ENCODE data around the gene PTPN6. TPM values are rescaled to one million over a fixed set of nuclear protein-coding genes. Genes with fewer than 3 reads are reported as not detected.

PTPN6 gene
- total RNA-seq, 1 donor from 2014 or later = 26.2 TPM

DNA sequence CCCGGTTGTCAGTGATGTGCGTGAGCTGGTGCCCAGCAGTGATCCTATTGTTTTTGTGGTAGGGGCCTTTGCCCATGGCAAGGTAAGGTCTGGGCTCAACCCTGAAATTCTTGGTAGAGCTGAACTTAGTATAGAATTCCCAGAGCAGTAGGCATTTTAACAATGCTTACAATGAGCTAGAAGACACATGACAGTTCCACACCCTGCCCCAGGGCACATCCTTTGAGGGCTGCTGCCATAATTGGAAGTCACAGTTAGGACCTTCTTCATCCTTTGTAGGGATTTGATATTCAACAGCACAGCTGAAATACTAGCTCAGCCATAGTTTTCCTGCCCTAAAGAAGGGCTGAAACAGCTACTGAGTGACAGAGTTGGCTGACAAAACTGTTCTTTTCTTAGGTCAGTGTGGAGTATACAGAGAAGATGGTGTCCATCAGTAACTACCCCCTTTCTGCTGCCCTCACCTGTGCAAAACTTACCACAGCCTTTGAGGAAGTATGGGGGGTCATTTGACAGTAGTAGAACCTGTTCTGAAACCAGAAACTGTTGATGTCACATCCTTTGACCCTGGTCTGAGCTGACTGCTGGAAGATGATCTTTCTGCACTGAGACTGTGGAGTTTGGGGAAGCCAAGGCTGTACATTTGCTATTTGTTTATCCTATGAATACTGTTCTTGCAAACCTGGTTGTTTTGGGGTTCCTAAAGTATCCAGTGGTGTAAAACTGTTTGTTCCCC lies 24.3 kb downstream of the PTPN6 start:
- Mint-ChIP-seq H3K27ac (no peak overlapping the region), H3K4me3 (no peak overlapping the region), H3K9me3 (no peaks in the 10 kb centered on the region), H3K4me1 (peaks cover 12% of the 10 kb centered on the region), H3K36me3 (peaks cover 21% of the 10 kb centered on the region), H3K27me3 (ENCODE audit: low read depth) (no peaks in the 10 kb centered on the region)
- TF ChIP-seq, protein P1, sequence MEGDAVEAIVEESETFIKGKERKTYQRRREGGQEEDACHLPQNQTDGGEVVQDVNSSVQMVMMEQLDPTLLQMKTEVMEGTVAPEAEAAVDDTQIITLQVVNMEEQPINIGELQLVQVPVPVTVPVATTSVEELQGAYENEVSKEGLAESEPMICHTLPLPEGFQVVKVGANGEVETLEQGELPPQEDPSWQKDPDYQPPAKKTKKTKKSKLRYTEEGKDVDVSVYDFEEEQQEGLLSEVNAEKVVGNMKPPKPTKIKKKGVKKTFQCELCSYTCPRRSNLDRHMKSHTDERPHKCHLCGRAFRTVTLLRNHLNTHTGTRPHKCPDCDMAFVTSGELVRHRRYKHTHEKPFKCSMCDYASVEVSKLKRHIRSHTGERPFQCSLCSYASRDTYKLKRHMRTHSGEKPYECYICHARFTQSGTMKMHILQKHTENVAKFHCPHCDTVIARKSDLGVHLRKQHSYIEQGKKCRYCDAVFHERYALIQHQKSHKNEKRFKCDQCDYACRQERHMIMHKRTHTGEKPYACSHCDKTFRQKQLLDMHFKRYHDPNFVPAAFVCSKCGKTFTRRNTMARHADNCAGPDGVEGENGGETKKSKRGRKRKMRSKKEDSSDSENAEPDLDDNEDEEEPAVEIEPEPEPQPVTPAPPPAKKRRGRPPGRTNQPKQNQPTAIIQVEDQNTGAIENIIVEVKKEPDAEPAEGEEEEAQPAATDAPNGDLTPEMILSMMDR (IDR thresholded peaks at IDR 0.05; ENCODE audit: unreplicated experiment) = no peak
- no peak for DNase-seq (ENCODE audit: low spot score in 2 of 2, unreplicated experiment in 2 of 2)

DNA sequence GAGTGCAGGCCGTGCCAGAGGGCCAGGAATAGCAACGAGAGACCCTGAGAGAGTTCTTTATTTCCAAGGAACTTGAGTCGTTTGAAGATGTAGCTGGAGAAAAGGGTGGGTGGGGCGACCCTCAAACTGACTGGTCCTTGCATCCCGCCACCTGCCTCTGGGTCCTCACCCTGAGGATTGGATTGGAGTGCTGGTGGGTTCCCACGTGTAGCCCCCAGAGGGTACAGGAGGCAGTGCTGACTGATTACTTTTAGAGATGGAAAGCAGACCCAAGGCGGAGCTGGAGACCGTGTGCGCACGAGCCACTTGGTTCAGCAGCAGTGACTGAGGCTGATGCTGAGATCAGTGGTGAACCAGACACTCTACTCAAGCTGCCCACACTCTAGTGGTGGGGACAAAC lies 26.5 kb downstream of the PTPN6 start:
- Mint-ChIP-seq H3K36me3 (peaks cover 24% of the 10 kb centered on the region), H3K9me3 (no peaks in the 10 kb centered on the region), H3K4me1 (no peaks in the 10 kb centered on the region), H3K4me3 (no peak overlapping the region), H3K27me3 (ENCODE audit: low read depth) (no peaks in the 10 kb centered on the region), H3K27ac (no peak overlapping the region)
- no peak for DNase-seq (ENCODE audit: low spot score in 2 of 2, unreplicated experiment in 2 of 2)
- TF ChIP-seq, protein P1 (IDR thresholded peaks at IDR 0.05; ENCODE audit: unreplicated experiment) = no peak

DNA sequence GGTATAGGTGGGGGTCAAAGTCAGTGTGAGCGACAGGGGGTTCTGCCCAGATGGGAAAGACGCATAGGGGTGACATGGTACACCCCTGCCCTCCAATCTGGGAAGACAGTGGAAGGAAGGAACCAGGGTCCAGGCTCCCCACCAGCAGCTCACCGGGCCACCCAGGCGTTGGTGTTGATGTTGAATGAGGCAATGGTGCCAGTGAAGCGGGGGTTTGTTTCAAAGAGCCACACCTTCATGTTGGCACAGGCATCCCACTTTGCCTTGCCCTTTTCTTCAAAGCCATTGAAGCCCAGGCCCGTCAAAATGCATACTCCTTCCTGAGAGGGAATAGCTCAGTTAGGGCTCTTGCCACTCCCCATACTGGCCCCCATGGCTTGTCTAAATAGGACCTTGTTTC lies 27.0 kb downstream of the PTPN6 start:
- Mint-ChIP-seq H3K27ac (no peak overlapping the region), H3K4me1 (no peaks in the 10 kb centered on the region), H3K36me3 (peaks cover 24% of the 10 kb centered on the region), H3K4me3 (no peak overlapping the region), H3K9me3 (no peaks in the 10 kb centered on the region), H3K27me3 (ENCODE audit: low read depth) (no peaks in the 10 kb centered on the region)
- DNase-seq (ENCODE audit: low spot score in 2 of 2, unreplicated experiment in 2 of 2) = no peak
- TF ChIP-seq, protein P1 (IDR thresholded peaks at IDR 0.05; ENCODE audit: unreplicated experiment) = no peak

DNA sequence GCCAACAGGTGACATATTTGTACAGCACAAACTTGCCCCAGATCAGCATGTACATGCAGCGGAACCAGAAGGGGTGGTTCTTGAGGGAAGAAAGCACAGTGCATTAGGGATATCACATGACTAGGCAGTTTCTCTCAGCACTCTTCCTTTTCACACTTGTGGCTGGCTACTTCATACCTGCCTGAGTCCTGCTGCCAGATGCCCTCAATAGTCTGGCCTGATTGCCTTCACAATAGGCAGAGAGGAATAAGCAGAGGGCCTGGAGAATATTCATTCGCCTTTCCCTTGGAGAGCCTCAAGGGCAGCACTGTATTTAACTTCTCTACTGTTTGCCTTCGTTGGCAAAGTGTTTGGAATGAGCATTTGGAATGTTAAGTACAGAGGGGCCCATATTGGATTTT lies 27.5 kb downstream of the PTPN6 start:
- Mint-ChIP-seq H3K27me3 (ENCODE audit: low read depth) (no peaks in the 10 kb centered on the region), H3K9me3 (no peaks in the 10 kb centered on the region), H3K4me3 (no peak overlapping the region), H3K4me1 (no peaks in the 10 kb centered on the region), H3K36me3 (peaks cover 24% of the 10 kb centered on the region), H3K27ac (no peak overlapping the region)
- DNase-seq (ENCODE audit: low spot score in 2 of 2, unreplicated experiment in 2 of 2) = no peak
- TF ChIP-seq, protein P1 (IDR thresholded peaks at IDR 0.05; ENCODE audit: unreplicated experiment) = no peak

DNA sequence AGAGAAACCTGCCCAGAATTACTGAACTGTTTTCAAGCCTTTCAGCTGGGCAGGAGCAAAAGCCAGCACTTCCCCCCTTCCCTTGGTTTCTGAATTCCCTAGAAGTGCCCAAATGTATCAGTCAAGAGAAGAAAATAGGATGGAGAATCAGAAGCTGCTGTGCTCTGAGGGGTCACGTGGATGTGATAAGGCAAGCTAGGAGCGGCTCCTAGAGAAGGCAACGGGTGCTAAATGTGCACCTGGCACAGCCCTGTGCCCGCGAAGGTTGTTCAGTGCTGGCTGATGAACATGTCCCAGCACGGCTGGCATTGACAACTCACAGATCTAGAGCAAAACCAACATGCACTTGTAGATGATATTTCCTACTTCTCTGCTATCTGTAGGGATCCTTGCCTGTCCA lies 27.9 kb downstream of the PTPN6 start:
- peaks cover 24% of the 10 kb centered on the region for H3K36me3 Mint-ChIP-seq
- no peak for DNase-seq (ENCODE audit: low spot score in 2 of 2, unreplicated experiment in 2 of 2)
- no peaks in the 10 kb centered on the region for H3K9me3 Mint-ChIP-seq
- no peak overlapping the region for H3K27ac Mint-ChIP-seq
- H3K27me3 Mint-ChIP-seq (ENCODE audit: low read depth) = no peaks in the 10 kb centered on the region
- H3K4me1 Mint-ChIP-seq = no peaks in the 10 kb centered on the region
- H3K4me3 Mint-ChIP-seq = no peak overlapping the region
- TF ChIP-seq, protein P1 (IDR thresholded peaks at IDR 0.05; ENCODE audit: unreplicated experiment) = no peak

Measured in mesothelial cell of epicardium (in vitro differentiated cells).